SW480 (cell line): ENCODE measurements around the gene SLC31A1.

Experiments
- DNase-seq: peaks from one replicate; pipeline ENCODE4 v3.0.0-alpha.2; 2016; ENCODE audit warnings: low spot score

The SLC31A1 gene

DNA sequence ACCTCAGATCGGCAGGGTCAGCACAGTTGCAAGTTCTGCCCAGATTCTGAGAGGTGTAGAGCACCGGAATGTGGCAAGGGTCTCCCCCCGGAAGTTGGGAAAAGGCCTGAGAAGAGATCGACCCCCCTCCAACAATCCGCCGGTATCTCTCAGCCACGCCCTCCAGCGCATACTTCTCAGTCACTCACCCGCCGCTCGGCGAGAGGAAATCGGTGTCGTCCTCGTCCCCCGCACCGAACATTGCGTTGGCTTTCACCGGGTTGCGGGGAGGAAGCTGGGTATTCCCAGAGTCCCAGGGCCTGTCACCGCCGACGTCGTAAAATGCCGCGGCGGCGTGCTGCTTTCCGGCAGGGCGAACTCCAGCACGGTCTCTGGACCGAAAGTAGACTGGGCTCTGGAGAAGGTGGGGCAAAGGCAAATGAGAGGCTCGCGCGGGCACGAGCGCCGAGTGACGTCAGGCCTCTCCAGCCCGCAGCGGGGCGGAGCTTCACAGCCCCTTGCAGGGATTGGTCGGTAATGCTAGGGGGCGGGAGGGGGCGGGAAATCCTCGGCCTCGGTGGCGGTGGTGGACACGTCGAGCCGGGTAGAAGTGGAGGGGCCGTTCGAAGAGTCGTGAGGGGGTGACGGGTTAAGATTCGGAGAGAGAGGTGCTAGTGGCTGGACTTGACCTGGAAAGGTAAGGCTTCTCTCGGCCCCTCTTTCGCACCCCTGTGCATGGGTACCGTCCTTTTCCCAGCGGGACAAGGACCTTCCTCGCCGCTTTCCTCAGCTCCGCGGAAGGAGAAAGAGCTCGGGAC, at the start of gene SLC31A1, which contains the start of gene FKBP15:
TSS of gene SLC31A1 (plus strand) at position 542 of the 797 bp plus-strand sequence. CDS start 34,605 bp downstream, outside the sequence.
TSS of gene FKBP15 (minus strand) at position 275 of the 797 bp plus-strand sequence. CDS start at position 241, 34 bp downstream.
- DNase-seq: peak; percentile 98

DNA sequence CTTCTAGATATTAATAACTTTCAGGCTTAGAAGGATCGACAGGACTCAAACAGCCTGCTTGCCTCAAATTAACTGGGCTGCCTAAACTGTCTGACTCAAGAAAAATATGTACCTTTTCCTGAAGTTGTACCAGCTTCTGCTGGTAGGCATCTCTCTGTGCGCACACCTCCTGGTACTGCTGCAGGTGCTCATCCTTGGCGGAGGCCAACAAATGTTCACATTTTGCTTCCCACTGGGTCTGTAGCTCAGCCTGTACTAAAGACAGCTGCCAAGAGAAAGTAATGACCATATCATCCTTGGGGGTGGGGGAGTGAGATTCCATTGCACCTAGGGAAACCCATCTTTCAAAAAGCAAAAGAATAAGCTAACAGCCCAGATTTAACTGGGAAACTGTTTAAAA, 48.0 kb upstream of the SLC31A1 start:
- no peak for DNase-seq

DNA sequence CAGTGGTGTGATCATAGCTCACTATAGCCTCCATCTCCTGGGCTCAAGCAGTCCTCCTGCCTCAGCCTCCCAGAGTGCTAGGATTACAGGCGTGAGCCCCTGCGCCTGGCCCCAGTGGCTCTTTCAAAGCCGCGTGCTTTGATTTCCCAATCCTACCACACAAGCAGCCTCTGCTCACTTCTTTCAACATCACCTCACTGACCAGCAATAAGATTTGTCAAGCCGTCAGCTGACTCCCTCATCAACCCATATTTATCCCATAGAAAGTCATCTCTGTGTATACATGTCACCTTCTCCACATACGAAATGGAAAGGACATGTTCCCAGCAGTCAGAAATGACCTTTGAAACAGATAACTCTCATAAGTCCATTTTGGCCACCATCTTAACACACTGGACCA, 44.5 kb upstream of the SLC31A1 start:
- DNase-seq: no peak

DNA sequence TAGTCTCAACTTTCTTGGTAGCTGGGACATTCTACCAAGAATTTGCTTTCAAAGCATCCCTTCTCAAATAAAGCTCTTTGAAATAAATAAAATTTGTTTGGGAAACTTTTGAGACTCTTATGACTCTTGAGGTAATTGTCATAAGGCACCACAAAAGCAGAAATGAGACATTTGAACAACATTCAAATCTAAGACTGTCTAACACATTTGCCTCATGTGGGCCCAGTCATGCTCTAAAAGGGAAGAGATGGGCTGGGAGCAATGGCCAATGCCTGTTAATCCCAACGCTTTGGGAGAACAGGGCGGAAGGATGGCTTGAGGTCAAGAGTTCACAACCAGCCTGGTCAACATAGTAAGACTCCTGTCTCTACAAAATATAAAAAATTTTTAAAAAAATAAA, 44.1 kb upstream of the SLC31A1 start:
- DNase-seq: no peak

GRCh38 chr9:113178087-113178486, 43.3 kb upstream of the SLC31A1 start:
- no peak for DNase-seq

DNA sequence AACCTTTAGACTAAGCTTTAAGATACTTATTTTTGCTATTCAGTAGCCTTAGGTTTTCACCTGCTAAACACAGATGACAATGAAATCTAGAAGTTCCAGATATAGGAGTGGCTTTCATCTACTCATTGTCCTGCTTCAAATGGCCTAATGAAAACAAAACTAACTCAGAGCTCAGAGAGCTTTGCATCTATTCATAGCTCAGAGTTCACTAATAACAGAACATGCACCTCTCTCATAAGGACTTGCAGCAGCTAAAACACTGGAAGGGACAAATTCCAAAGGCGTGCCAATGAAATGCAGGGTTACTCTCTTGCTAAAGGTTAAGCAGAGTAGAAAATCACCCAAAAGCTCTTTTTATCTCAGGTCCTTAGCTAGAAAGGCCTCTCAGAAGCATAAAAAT, 41.5 kb upstream of the SLC31A1 start:
- no peak for DNase-seq

DNA sequence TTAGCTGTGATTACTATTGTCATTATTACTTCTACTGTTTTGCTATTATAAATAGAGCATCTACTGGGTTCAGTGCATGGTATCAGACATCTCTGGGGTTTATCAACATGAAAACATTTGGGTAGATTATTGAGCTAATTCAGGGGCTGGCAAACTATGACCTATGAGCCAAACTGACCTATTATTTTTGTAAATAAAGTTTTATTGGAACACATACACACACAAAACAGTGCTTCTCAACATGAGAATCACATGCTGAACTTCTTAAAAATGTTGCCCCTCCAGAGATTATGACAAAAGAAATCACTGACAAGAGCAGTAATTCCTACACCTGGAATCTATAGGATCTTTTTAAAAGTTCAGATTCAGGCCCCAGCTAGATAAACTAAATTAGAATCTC, 40.2 kb upstream of the SLC31A1 start:
- DNase-seq: no peak

GRCh38 chr9:113183956-113184488, 37.3 kb upstream of the SLC31A1 start:
- DNase-seq: no peak

- DNase-seq: no peak
Measured at GRCh38 chr9:113184539-113184938, 36.8 kb upstream of the SLC31A1 start.

DNA sequence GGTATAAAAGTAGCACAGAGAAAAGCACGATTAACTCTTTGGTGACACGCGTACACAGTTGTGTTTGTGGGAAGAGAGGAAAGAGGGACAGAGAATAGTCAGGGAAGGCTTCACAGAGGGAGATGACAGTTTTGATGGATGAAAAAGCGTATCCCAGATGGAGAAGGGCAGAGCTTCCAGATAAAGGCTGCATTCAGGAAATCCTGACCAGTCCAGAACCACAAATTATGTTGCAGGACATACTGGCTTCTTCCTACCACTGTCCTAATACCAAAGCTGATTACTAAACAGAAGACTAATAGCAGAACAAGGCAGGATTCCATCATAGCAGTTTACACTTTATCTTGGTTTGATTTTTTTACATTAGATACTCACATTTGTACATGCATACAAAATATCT, 36.1 kb upstream of the SLC31A1 start:
- DNase-seq: no peak

- no peak for DNase-seq
Measured at GRCh38 chr9:113186137-113186755, 35.1 kb upstream of the SLC31A1 start.

- peak; percentile 39 for DNase-seq
Measured at GRCh38 chr9:113187929-113188595, 33.3 kb upstream of the SLC31A1 start.

GRCh38 chr9:113192455-113192854, 28.9 kb upstream of the SLC31A1 start:
- no peak for DNase-seq

DNA sequence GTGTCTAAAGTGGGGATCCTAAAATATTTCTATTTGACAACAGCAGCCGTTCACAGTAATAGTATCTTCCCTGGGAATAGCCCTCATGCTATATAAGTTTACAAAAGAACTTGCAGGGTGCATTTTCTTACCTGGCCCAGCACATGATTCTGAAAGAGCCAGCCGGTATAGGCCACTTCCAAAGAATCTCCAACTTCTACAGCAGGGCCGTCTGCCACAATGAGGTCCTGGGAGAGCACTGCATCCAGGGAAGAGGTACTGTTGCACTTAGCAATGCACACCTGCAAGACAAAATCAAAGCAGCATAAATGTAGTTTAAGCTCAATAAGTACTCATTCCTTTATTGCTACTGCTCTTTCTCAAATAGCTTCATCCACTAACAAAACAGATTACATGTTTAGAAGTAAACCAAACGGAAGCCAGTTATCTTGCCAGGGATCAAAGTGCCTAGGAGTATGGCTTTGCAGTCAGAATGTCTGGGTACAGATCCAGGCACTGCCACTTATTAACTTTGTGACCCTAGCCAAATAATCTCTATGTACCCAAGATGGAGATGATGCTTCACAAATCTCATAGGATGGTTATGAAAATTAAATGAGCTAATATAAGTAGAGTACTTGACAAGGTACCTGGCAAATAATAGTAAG, 21.5 kb upstream of the SLC31A1 start:
- DNase-seq: no peak

- no peak for DNase-seq
Measured at GRCh38 chr9:113205432-113205831, 15.9 kb upstream of the SLC31A1 start.

- DNase-seq: no peak
Measured at GRCh38 chr9:113205861-113206260, 15.5 kb upstream of the SLC31A1 start.

DNA sequence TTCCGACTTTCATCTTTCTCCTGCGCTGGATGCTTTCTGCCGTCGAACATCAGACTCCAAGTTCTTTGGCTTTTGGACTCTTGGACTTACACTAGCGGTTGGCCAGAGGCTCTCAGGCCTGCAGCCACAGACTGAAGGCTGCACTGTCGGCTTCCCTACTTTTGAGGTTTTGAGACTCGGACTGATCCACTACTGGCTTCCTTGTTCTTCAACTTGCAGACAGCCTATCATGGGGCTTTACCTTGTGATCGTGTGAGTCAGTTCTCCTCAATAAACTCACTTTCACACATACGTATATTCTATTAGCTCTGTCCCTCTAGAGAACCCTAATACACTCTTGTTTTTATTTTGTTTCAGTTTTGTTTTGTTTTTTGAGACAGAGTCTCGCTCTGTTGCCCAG, 10.5 kb upstream of the SLC31A1 start:
- DNase-seq: no peak

- DNase-seq: peak; percentile 17
Measured at GRCh38 chr9:113215132-113215531, 6.2 kb upstream of the SLC31A1 start.

DNA sequence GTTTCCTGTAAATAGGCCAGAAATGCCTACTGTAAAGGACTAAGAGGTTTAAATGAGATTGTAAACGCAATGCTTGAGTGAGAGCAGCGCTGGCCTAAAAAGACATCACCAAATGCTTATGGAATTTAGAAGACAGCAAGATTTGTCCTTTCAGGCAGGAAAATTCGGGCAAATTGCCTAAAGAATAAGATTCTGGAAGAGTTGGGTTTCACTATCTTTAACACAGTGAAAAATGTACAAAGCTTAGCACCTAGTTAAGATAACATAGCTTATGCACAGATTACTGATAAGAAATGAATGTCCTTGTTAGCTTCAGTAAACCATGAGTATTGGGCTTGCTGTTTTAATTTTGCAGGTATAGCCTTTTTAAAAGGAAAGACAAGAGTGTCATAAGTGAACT, 4.9 kb upstream of the SLC31A1 start:
- DNase-seq: no peak

DNA sequence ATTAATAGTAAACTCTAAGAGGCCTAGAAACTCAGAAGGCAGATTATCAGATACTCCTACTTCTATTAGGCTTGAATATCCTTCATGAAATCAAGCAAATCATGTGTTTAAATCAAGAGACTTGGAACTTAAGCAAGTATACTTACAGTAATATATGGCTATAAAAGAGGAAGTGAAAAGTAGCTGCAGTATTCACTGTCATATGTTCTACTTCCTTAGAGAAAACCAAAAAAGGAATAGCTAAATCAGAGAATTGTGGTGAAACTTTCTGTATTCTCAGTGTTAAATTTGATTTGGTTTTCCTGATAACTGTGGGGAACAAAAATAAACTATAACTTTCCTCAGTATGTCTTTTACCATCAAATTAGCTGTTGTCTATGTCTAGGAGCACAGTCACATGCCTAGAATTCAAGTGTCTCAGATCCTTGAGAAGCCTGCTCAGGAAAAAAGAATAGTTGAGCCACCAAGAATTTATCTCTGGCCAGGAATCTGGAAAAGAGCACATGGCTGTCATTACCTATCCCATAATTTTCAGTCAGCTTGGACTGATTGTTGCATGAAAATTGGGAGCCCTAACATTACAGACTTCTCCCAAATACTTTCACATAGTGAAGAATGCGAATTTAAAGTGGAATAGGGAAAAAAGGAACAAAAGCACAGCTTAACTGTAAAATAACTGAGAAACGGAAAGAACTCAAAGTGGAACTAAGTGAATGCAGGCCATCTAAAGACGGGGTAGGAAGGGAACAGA, 2.0 kb upstream of the SLC31A1 start:
- DNase-seq: no peak

- DNase-seq: peak; percentile 5
Measured at GRCh38 chr9:113219969-113220368, 1.4 kb upstream of the SLC31A1 start.
